PFSK-1 (cell line): ENCODE measurements around the gene SLC66A2.

Source experiments
- FOXP2 ChIP-seq: optimal IDR thresholded peaks from 2 replicates; pipeline ENCODE3; 2011; ENCODE audit warnings: borderline replicate concordance, control low read depth, inconsistent platforms; ENCODE audit not compliant: insufficient read depth; ENCODE audit errors: extremely low read length, extremely low read depth
- POLR2AphosphoS5 ChIP-seq: IDR thresholded peaks from 2 replicates; pipeline ENCODE4 v1.6.1; 2012; ENCODE audit warnings: low read depth, mild to moderate bottlenecking, control low read depth, low read length, moderate library complexity
- REST ChIP-seq, 2 experiments: IDR thresholded peaks; 2 replicates each; pipeline versions ENCODE4 v1.6.1 to v1.8.0; 2011 to 2012; ENCODE audit warnings: low read depth in 2 of 2, low read length in 2 of 2, control low read depth in 1 of 2, inconsistent platforms in 1 of 2, mild to moderate bottlenecking in 1 of 2, moderate library complexity in 1 of 2; ENCODE audit not compliant: insufficient read depth in 1 of 2
- SIN3A ChIP-seq: IDR thresholded peaks from 2 replicates; pipeline ENCODE4 v1.6.1; 2012; ENCODE audit warnings: mild to moderate bottlenecking, low read length, moderate library complexity, borderline replicate concordance; ENCODE audit not compliant: insufficient read depth
- TAF1 ChIP-seq: IDR thresholded peaks from 2 replicates; pipeline ENCODE4 v1.6.1; 2012; ENCODE audit warnings: low read length, control low read depth, borderline replicate concordance; ENCODE audit not compliant: insufficient read depth

Gene SLC66A2

DNA sequence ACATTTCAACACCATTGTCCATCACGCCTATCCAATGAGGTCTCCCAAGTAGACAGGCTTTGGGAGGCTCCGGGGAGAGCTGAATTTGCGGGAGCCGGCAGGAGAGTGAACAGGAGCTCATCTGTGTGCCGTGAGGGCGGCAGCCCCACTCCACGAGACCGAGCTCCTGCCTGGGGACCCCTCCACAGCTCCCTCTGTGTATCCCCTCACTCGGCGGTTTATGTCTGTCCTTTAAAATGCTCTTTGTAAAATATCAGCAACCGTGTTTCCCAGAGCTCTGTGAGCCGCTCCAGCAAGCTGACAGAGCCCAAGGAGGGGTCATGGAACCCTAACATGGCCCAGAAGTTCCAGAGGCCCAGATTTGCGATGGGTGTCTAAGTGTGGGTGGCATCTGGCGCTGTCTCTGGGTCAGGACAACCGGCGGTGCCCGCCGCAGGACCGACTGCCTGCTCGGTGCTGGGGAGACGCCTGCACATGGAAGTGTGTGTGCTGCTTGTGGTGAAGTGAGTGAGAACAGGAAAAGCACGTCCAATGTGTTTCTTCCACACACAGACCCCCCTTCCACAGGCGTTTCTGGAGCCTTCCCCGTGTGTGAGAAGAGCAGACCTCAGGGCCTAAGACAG lies 34.8 kb downstream of the SLC66A2 start:
- no peak for TF ChIP-seq TAF1
- no peak for TF ChIP-seq REST (IDR thresholded peaks at IDR 0.05; ENCODE audit: insufficient read depth in 1 of 2, low read depth in 2 of 2, low read length in 2 of 2)
- no peak for TF ChIP-seq FOXP2
- TF ChIP-seq POLR2AphosphoS5, result no peak
- no peak for TF ChIP-seq SIN3A

DNA sequence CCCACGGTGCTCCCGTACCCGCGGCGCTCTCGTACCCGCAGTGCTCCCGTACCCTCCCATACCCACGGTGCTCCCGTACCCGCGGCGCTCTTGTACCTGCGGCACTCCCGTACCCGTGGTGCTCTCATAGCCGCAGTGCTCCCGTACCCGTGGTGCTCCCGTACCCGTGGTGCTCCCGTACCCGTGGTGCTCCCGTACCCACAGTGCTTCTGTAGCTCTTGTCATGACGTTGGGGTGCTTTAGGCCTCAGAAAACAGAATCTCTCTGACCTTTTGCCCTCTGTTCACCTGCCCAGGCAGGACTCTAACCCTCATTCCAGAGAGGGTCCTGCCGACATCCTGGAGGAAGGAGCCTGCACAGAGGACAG lies 35.3 kb downstream of the SLC66A2 start:
- TF ChIP-seq TAF1 (no peak), POLR2AphosphoS5 (no peak), REST (IDR thresholded peaks at IDR 0.05; ENCODE audit: insufficient read depth in 1 of 2, low read depth in 2 of 2, low read length in 2 of 2) (no peak), SIN3A (no peak), FOXP2 (no peak)

- TF ChIP-seq FOXP2, result no peak
- TF ChIP-seq REST (IDR thresholded peaks at IDR 0.05; ENCODE audit: insufficient read depth in 1 of 2, low read depth in 2 of 2, low read length in 2 of 2), result no peak
- TF ChIP-seq SIN3A, result no peak
- TF ChIP-seq POLR2AphosphoS5, result no peak
- TF ChIP-seq TAF1, result no peak
Measured at GRCh38 chr18:79915161-79916127, 36.0 kb downstream of the SLC66A2 start.

GRCh38 chr18:79914614-79915160 lies 36.8 kb downstream of the SLC66A2 start:
- TF ChIP-seq SIN3A, result no peak
- TF ChIP-seq FOXP2, result no peak
- TF ChIP-seq REST (IDR thresholded peaks at IDR 0.05; ENCODE audit: insufficient read depth in 1 of 2, low read depth in 2 of 2, low read length in 2 of 2), result no peak
- no peak for TF ChIP-seq POLR2AphosphoS5
- TF ChIP-seq TAF1, result no peak
